AG09309 (cell line): Measurements from ENCODE around the gene C16orf86.
A peak's percentile ranks its signal among the peaks of the same experiment; 100 is the strongest.

Experiments
- DNase-seq: peaks from one replicate; pipeline ENCODE4 v3.0.0-alpha.2; 2010; ENCODE audit warnings: low read depth
- H3K4me3 ChIP-seq: 2 replicates; pipeline ENCODE4 v1.5.1; 2011; ENCODE audit warnings: mild to moderate bottlenecking, low read depth, low read length, moderate library complexity; ENCODE audit not compliant: control insufficient read depth
- TF ChIP-seq, protein P1 (sequence below): IDR thresholded peaks from 2 replicates; pipeline ENCODE4 v1.5.1; 2011; ENCODE audit warnings: mild to moderate bottlenecking, low read depth, low read length, inconsistent platforms; ENCODE audit not compliant: insufficient read depth, control insufficient read depth; ENCODE audit errors: missing control alignments

Gene C16orf86

DNA sequence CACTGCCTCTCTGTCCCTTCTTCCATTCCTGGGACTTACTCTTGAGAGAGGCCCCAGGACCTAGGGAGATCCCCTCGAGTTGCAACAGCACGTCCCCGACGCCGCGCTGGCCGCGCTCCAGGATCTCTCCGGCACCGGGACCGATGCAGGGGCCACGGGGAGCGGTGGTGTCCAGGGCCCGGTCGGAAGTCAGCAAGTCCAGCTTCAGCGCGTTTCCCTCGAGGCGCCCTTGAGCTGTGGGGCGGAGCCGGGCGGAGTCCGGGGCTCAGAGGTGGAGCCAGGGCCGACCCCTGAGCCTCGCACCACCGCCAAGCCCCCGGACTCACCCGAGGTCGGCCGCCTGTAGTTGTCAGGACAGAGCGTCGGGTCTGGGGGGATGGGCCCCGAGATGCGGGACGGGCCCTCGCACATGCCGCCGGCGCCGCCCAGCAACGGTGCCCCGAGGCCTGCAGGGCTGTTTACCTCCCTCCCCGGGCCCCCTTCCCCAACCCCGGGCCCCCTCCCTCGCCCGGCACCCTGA, 522 bp upstream of the C16orf86 start:
- DNase-seq, result no peak
- TF ChIP-seq, protein P1, sequence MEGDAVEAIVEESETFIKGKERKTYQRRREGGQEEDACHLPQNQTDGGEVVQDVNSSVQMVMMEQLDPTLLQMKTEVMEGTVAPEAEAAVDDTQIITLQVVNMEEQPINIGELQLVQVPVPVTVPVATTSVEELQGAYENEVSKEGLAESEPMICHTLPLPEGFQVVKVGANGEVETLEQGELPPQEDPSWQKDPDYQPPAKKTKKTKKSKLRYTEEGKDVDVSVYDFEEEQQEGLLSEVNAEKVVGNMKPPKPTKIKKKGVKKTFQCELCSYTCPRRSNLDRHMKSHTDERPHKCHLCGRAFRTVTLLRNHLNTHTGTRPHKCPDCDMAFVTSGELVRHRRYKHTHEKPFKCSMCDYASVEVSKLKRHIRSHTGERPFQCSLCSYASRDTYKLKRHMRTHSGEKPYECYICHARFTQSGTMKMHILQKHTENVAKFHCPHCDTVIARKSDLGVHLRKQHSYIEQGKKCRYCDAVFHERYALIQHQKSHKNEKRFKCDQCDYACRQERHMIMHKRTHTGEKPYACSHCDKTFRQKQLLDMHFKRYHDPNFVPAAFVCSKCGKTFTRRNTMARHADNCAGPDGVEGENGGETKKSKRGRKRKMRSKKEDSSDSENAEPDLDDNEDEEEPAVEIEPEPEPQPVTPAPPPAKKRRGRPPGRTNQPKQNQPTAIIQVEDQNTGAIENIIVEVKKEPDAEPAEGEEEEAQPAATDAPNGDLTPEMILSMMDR, result no peak
- peak overlapping the region; percentile 48 for H3K4me3 ChIP-seq

DNA sequence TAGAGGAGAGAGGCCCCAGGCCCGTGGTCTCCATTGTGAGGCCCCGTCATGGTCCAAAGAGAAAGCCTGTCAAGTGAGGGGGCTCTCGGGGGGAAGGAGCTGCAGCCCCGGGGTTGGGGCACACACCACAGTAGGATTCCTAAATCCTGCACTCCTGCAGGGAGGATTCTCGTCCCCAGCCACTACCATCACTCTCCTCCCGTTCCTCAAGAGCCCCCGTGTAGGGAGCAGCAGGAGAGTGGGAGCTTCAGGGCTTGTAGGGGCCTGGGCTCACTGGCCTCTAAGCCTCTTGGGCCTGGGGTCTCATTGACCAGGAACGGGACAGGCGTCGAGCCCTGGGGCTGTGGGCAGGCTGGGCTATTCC, 821 bp downstream of the C16orf86 start:
- TF ChIP-seq, protein P1, result no peak
- no peak for DNase-seq
- peak overlapping the region; percentile 48 for H3K4me3 ChIP-seq

DNA sequence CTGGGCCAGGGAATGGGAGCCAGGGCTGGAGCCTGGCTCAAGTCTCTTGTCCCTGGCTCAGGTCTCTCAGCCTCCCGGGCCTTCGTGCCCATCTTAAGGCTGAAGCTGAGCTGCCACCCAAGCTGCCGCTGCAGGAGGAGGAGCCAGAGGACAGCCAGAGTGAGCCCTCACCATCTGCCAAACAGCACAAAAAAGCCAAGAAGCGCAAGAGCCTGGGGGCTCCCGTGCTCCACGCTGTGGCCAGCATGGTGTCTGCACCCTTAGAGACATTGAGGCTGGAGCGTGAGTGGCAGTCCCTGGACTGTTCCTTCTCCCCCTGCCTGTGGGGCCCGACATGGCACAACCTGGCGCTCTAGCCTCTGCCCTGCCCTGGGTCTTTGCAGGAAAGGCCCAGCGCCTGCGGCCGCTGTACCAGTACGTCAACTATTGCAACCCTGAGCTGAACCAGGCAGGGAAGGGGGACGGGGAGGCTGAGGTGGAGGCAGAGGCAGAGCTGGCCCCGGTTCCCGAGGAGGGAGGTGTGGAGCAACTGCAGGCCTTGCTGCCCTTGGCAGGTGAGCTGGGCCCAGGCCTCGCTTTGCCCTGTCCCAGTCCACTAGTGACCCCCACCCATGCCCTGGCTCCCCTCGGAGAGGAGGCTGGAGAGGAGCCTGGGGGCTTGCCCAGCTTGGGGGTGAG, 1.3 kb downstream of the C16orf86 start:
- peak overlapping the region; percentile 48; the same call in 1 of the 2 replicates for H3K4me3 ChIP-seq
- TF ChIP-seq, protein P1, result peak; percentile 96
- DNase-seq, result peak; percentile 67

DNA sequence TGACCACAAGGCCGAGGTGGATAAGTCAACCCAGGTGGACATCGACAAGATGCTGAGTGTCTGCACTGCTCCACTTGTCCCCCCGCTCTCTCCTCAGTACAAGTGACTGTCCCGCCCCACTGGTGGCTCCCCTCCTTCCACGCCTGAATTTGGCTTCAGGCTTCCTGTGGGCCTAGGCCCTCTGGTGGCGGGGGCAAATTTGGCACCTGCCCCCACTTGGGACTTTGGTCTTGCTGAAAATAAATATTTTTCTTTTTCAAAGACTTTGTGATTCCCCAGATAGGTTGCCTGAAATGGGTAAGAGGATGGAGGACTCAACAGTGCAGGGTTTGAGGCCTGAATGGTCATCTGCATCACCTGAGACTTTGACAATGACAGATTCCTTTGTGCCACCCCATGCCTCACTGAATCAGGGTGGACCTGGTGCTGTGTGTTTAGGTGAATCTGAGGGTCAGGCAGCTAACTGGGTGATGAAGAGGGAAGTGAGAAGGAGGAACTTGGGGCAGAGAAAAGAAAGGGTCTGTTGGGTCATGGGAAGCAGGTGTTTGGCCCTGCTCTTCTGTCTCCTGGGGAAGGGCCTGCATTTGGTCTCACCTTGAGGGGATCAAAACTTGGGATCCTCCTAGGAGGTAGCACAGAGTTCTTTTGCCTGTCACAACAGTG, 2.0 kb downstream of the C16orf86 start:
- DNase-seq, result no peak
- H3K4me3 ChIP-seq, result no peak overlapping the region

DNA sequence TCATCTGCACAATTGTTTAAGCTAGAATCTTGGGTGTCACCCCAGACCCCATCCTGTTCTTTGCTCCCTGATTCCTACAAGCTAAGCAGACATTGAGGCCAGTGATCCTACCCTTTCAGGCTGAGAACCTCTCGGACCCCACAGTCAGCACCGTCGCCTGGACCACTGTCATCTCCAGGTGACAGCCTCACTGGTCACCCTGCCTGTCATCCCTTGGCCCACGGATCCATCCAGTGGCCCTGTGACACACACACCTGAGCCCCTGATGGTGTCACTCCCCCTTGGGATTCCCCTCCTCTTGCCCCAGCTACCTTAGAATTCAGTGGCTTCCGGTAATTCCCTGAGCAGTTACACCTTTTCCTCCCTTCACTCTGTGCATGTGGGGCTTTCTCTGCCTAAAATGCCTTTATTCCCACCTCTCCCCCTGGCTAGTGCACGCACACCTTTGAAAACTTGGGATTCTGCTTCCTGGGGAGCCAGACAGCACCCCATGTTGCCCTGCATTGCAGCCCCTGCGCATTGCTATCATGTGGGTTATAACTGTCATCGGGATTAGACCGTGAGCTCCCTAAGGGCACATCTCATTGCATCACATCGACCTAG, 3.0 kb downstream of the C16orf86 start:
- no peak for DNase-seq
- TF ChIP-seq, protein P1, result no peak
- H3K4me3 ChIP-seq, result no peak overlapping the region

More for the DNA sequence above, 2.0 kb downstream of the C16orf86 start:
- TF ChIP-seq, protein P1, result peak; percentile 29

DNA sequence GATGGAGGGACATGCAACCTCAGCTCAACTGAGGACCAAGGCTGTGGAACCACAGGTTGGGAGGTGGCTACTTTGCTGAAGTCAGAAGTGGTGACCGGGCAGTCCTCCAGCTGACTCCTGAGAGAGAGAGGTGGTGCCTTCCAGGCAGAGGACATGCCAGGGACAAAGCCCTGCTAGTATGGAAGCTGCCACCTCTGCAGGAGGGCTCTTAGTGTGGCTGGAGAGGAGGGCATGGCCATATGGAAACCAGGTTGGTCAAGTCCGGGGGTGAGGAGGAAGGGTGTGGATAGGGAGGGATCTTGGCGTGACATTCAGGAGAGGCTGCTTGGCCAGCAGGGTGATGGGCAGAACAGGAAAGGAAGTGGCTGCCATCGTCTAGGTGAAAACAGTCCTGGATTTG, 5.7 kb downstream of the C16orf86 start:
- no peak overlapping the region for H3K4me3 ChIP-seq
- TF ChIP-seq, protein P1, result no peak
- no peak for DNase-seq
